NCI-H128 (cell line): ENCODE results near the gene PTCHD1.

Experiments used
- DNase-seq: peaks from one replicate; lab custom pipeline; 2025; ENCODE audit not compliant: unreplicated experiment; lab: John Stamatoyannopoulos, UW

PTCHD1 gene

DNA sequence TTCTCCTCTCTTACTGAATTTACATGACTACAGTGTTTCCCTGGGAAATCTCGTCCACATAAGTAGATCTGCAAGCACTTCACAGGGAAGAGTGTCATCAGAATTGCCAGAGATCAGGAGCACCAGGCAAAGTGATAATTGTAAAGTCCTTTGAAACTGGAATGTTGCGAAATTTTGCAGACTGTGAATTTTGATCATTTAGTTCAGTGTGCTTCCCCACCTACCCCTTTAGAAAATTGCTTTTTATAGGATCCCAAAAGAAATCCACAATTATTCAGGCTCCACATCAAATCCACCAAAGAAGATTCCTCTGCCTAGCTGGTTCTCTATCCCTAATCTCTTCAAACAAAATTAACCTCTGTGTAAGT is 10.2 kb downstream of the PTCHD1 start:
- no peak for DNase-seq

GRCh38 chrX:23356189-23356588 is 21.5 kb downstream of the PTCHD1 start:
- no peak for DNase-seq

- no peak for DNase-seq
Observed at GRCh38 chrX:23364416-23364815, 29.8 kb downstream of the PTCHD1 start.

- DNase-seq = no peak
Observed at GRCh38 chrX:23365541-23365940, 30.9 kb downstream of the PTCHD1 start.

DNA sequence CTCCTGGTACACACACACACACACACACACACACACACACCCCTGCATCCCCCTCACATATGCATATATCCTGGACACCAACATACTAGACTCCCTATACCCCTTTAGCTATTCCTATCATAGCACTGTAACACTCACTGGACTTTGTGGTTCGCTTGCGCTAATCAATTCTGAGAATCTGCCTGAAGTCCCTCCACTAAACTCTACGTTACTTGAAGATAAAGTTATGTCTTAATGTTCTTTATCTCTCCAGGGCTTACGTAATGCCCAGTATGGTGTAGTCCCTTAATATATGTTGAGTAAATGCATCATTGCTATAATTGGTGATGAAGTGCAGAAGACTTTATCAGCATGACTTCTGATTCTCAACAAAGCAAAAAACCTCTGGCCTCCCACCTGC is 32.3 kb downstream of the PTCHD1 start:
- no peak for DNase-seq

GRCh38 chrX:23369027-23369426 is 34.4 kb downstream of the PTCHD1 start:
- no peak for DNase-seq

DNA sequence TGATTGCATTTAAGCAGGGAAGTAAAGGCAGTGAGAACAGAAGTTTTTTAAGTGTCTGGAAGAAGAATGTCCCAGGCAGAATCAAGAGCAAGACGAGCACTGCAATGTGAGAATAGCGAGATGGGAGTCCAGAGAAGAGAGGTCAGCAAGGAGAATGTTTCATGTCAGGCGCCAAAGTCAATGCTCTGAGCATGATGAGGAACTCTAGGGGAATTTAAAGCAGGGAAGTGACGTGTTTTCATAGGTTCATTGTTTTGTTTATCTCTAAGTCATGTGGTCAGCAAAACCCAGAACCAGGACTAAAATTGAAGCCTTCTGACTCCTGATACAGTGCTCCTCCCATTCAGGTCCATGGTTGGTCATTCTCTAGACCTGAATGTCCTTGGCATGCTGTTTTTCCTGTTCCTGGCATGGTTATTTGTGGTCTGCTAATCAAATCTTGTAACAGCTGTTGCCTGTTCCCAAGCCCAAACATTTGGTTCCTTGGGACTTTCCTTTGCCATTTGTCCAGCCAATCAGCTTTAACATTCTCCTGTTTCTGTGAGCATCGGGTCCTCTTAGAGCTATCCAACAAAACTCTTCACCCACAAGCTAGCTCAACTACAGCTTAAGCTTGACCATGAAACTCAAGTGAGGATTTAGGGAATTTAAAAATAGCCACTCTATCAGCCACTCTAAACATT is 37.7 kb downstream of the PTCHD1 start:
- DNase-seq = no peak

GRCh38 chrX:23373129-23373804 is 38.6 kb downstream of the PTCHD1 start:
- no peak for DNase-seq

GRCh38 chrX:23374291-23374690 is 39.6 kb downstream of the PTCHD1 start:
- DNase-seq = no peak

GRCh38 chrX:23376581-23376980 is 41.9 kb downstream of the PTCHD1 start:
- no peak for DNase-seq

DNA sequence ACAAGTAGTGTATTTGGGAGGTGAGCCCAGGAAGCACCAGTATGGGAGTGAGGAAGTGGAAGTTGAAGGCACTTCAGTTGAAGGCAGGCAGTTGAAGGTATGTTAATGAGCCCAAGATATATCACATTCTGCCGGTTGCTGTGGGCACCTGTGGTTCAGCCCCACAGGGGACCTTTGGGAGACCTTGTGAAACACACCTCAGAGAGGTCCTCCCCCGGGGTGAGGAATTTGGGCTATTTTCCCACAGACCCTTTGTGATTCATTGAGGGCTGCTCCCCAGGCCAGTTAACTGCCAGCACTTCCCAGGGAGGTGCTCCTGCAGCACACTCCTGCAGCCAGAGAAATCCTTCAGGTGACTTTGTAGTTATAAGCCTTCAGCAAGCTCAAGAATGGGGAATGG is 45.9 kb downstream of the PTCHD1 start:
- no peak for DNase-seq

- DNase-seq = no peak
Observed at GRCh38 chrX:23381099-23382087, 46.7 kb downstream of the PTCHD1 start.

- DNase-seq = no peak
Observed at GRCh38 chrX:23382572-23382971, 47.9 kb downstream of the PTCHD1 start.

DNA sequence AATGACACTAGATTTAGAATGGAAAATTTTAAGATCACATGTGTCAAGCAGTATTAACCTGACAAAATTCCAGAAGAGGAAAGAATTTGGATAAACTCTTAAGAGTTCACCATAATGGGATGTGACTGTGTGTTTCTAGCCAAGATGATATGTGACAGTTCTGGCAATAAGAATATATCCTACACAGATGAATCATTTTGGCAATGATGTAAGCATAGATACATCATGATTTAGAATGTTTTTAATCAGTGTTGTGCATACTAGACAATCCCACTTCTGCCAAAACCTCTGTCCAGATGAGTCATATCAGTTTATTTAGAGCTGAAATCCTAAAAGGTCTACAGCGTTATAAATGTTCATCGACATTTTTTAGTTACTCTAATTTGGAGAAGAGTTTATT is 48.8 kb downstream of the PTCHD1 start:
- DNase-seq = no peak

GRCh38 chrX:23385242-23385641 is 50.6 kb downstream of the PTCHD1 start:
- DNase-seq = no peak

DNA sequence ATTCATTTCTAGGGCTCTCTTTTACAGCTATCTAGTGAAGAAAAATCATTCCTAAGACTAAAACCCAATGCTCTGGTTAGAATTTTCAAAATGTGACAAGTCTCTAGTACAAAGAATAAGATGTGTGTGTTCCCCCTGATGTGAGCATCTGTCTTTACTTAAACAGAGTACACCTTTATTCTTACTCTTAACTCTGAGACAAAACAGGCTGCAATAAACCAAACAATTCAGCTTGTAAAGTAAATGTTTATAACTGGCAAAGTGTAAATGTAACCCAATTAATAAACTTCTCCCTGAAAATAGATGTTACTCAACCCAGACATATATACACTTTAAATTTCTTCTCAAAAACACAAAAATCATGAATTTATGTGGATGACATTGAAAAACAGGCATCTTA is 51.6 kb downstream of the PTCHD1 start:
- DNase-seq = no peak

GRCh38 chrX:23386726-23387125 is 52.1 kb downstream of the PTCHD1 start:
- no peak for DNase-seq

DNA sequence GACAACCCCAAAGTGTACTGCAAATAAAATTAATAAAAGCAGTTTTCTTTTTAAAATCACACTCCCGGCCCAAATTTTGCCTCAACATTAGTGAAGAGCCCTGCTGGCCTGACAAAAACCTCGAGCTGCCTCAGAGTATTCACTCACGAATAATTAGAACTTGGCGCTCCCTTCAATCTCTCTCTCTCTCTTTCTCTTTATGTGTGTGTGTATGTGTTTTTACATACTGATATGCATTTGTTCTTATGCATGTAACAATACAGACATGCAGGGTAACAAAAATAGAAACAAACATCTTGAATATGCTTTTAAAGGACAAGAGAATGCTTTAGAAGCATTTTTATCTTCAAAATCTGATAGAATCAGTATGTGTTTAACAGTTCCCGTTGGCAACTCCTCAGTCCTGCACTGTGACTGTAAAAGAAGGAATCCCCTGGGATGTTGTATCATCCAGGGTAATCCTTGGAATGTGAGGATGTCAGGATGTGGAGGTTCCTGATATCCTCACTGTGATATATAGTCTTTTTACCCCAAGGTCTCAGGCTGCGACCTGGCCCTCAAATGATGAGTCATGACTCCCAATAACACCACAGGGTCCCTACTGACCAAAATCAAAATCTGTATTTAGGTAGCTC is 53.0 kb downstream of the PTCHD1 start:
- no peak for DNase-seq

- no peak for DNase-seq
Observed at GRCh38 chrX:23389196-23389792, 54.6 kb downstream of the PTCHD1 start.

DNA sequence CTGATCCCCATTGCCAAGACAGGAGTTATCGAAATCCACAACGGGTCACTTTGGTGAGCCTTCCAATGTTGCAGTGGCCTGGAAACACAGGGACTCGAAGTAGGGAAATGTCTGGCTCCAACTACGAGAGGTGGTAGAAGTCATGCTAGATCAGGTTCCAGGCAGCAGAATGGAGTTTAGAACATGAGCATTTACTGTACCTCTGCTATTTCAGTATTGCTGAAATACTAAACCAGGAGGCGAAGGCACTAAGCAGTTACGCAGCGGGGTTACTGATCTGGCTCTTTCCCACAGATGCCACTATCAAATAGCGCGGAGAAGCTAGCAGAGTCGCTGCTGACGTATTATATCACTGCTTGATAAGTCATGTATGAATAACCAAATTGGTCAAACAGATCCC is 56.3 kb downstream of the PTCHD1 start:
- DNase-seq = no peak

- DNase-seq = no peak
Observed at GRCh38 chrX:23392195-23392594, 57.5 kb downstream of the PTCHD1 start.
